IMR-90 (cell line): ENCODE results near the gene KIF3A. TPM values are rescaled to one million over a fixed set of nuclear protein-coding genes. Genes with fewer than 3 reads are reported as not detected.

Experiments used
- ATAC-seq: fragments of 200-7000 bp; cut with Tn5 transposase; 2 replicates; pipeline ENCODE4 v1.9.1; 2020; ENCODE audit warnings: low read depth, mild to moderate bottlenecking, moderate library complexity
- BruUV-seq: library from RNA; stranded (reverse); fragments of 400-500 nt; replicated peaks from 2 replicates; lab custom pipeline; 2021; lab: Mats Ljungman, UMichigan
- CTCF ChIA-PET: fragments of 300-600 bp; formaldehyde crosslinking; extraction: SDS; loops from one replicate; lab custom pipeline; 2021; ENCODE audit warnings: antibody characterized with exemption; lab: Yijun Ruan, JAX
- POLR2A ChIA-PET: fragments of 300-600 bp; sonication (Branson Sonifier 250); formaldehyde crosslinking; loops from one replicate; lab custom pipeline; 2022; ENCODE audit warnings: antibody characterized with exemption; ENCODE audit not compliant: unreplicated experiment; lab: Charles Lee
- DNase-seq: peaks from one replicate; pipeline ENCODE4 v3.0.0; 2013
- H2AFZ ChIP-seq: replicated peaks from 2 replicates; pipeline ENCODE3; 2013; ENCODE audit warnings: low read length, mild to moderate bottlenecking; ENCODE audit not compliant: poor library complexity
- H2AK5ac ChIP-seq: 2 replicates; pipeline ENCODE4 v1.6.1; 2013; ENCODE audit warnings: low read depth, low read length, inconsistent platforms
- H2AK9ac ChIP-seq: replicated peaks from 2 replicates; pipeline ENCODE3; 2013; ENCODE audit warnings: mild to moderate bottlenecking, low read depth, low read length, moderate library complexity; ENCODE audit not compliant: poor library complexity
- H2BK120ac ChIP-seq: 2 replicates; pipeline ENCODE4 v1.6.1; 2013; ENCODE audit warnings: low read depth, low read length, inconsistent platforms
- H2BK15ac ChIP-seq: 3 replicates; pipeline ENCODE4 v1.6.1; 2013; ENCODE audit warnings: low read depth, low read length, inconsistent platforms
- H2BK20ac ChIP-seq: 2 replicates; pipeline ENCODE4 v1.6.1; 2013; ENCODE audit warnings: low read depth, mild to moderate bottlenecking, inconsistent platforms, low read length, moderate library complexity
- H2BK5ac ChIP-seq: 2 replicates; pipeline ENCODE4 v1.6.1; 2013; ENCODE audit warnings: mild to moderate bottlenecking, low read depth, low read length, inconsistent platforms; ENCODE audit not compliant: poor library complexity, severe bottlenecking
- H3K14ac ChIP-seq: replicated peaks from 2 replicates; pipeline ENCODE4 v1.6.1; 2013; ENCODE audit warnings: low read depth, low read length, inconsistent platforms
- H3K18ac ChIP-seq: 2 replicates; pipeline ENCODE4 v1.6.1; 2013; ENCODE audit warnings: low read depth, low read length, control low read depth
- H3K23ac ChIP-seq: 2 replicates; pipeline ENCODE4 v1.6.1; 2013; ENCODE audit warnings: low read depth, low read length, inconsistent platforms
- H3K27ac ChIP-seq: 2 replicates; pipeline ENCODE4 v1.5.1; 2013; ENCODE audit warnings: mild to moderate bottlenecking, control low read depth, low read length; ENCODE audit not compliant: insufficient read depth
- H3K27me3 ChIP-seq: 2 replicates; pipeline ENCODE4 v1.6.1; 2013; ENCODE audit warnings: low read length; ENCODE audit not compliant: control insufficient read depth, insufficient read depth
- H3K36me3 ChIP-seq: 2 replicates; pipeline ENCODE4 v1.6.1; 2013; ENCODE audit warnings: low read length, mixed read lengths; ENCODE audit not compliant: control insufficient read depth, insufficient read depth
- H3K4ac ChIP-seq: 2 replicates; pipeline ENCODE4 v1.6.1; 2013; ENCODE audit warnings: low read depth, low read length, inconsistent platforms
- H3K4me1 ChIP-seq: 2 replicates; pipeline ENCODE4 v1.6.1; 2013; ENCODE audit warnings: low read length, mixed read lengths; ENCODE audit not compliant: control insufficient read depth, insufficient read depth
- H3K4me2 ChIP-seq: 2 replicates; pipeline ENCODE4 v1.6.1; 2013; ENCODE audit warnings: low read depth, mild to moderate bottlenecking, control low read depth, low read length, moderate library complexity
- H3K4me3 ChIP-seq: 2 replicates; pipeline ENCODE4 v1.5.1; 2013; ENCODE audit warnings: low read depth, mild to moderate bottlenecking, control low read depth, low read length, moderate library complexity; ENCODE audit not compliant: insufficient read depth
- H3K56ac ChIP-seq: 2 replicates; pipeline ENCODE4 v1.6.1; 2013; ENCODE audit warnings: low read length, inconsistent platforms; ENCODE audit not compliant: insufficient read depth; ENCODE audit errors: extremely low read depth
- H3K79me1 ChIP-seq, 2 experiments: 2 replicates each; pipeline ENCODE4 v1.6.1; 2013; ENCODE audit warnings: low read length in 2 of 2, inconsistent platforms in 1 of 2, low read depth in 1 of 2
- H3K9ac ChIP-seq: 2 replicates; pipeline ENCODE4 v1.6.1; 2013; ENCODE audit warnings: low read depth, low read length, control low read depth
- H3K9me1 ChIP-seq: 2 replicates; pipeline ENCODE4 v1.6.1; 2013; ENCODE audit warnings: low read length, inconsistent platforms; ENCODE audit not compliant: insufficient read depth
- H3K9me3 ChIP-seq: 2 replicates; pipeline ENCODE4 v1.6.1; 2013; ENCODE audit warnings: low read length; ENCODE audit not compliant: control insufficient read depth, insufficient read depth
- H4K20me1 ChIP-seq: 2 replicates; pipeline ENCODE4 v1.6.1; 2013; ENCODE audit warnings: low read length, inconsistent platforms; ENCODE audit not compliant: insufficient read depth
- H4K5ac ChIP-seq: 2 replicates; pipeline ENCODE4 v1.6.1; 2013; ENCODE audit warnings: mild to moderate bottlenecking, low read depth, low read length, control low read depth
- H4K8ac ChIP-seq, 2 experiments: 2 replicates each; pipeline ENCODE4 v1.6.1; 2013; ENCODE audit warnings: low read depth in 2 of 2, low read length in 2 of 2, control low read depth in 1 of 2, inconsistent platforms in 1 of 2
- H4K91ac ChIP-seq: 2 replicates; pipeline ENCODE4 v1.6.1; 2013; ENCODE audit warnings: low read depth, low read length, inconsistent platforms; ENCODE audit not compliant: insufficient read depth
- MAFK ChIP-seq: IDR thresholded peaks from 2 replicates; pipeline ENCODE4 v1.6.1; 2012; ENCODE audit warnings: low read depth, low read length, improper control_type of control experiment
- RCOR1 ChIP-seq: IDR thresholded peaks from 2 replicates; pipeline ENCODE4 v1.6.1; 2012; ENCODE audit warnings: mild to moderate bottlenecking, low read length, improper control_type of control experiment; ENCODE audit not compliant: insufficient replicate concordance
- WGBS, 2 experiments: methylation state at CpG; one replicate each; pipeline versions ENCODE4 v1.1.5 to v1.1.7; 2013; ENCODE audit warnings: missing lambda C conversion rate in 2 of 2; ENCODE audit not compliant: insufficient read length in 1 of 2; ENCODE audit errors: extremely low coverage in 2 of 2; 5-methylcytosine and 5-hydroxymethylcytosine counted together
- dilution Hi-C: fragments of 300-500 bp; cut with HindIII; formaldehyde crosslinking; loops from one replicate; pipeline ENCODE4 v1.14.3; 2018; ENCODE audit warnings: low sequenced_read_pairs; ENCODE audit not compliant: unreplicated experiment
- in situ Hi-C: fragments of 300-500 bp; cut with MboI; formaldehyde crosslinking; loops from 3 replicates; pipeline ENCODE4 v1.14.3; 2019; ENCODE audit warnings: low sequenced_read_pairs, inconsistent platforms, mixed read lengths
- intact Hi-C: fragments of 100-400 bp; cut with micrococcal nuclease; formaldehyde crosslinking; loops from 2 replicates; pipeline ENCODE4 v1.10.0; 2022
- polyA plus RNA-seq, 3 experiments: library from polyadenylated mRNA; depleted of rRNA; stranded (reverse); fragments of >200 nt; gene quantifications; 2 replicates each; pipeline ENCODE4 v1.2.3, GENCODE V29; 2012; ENCODE audit warnings: low replicate concordance in 1 of 3
- total RNA-seq: library from RNA; depleted of rRNA; stranded (reverse); fragments of >200 nt; gene quantifications from 2 replicates; pipeline ENCODE4 v1.2.3, GENCODE V29; 2012

KIF3A gene
- total and polyA plus RNA-seq, 2 of the 4 experiments (the other 2 are of a cell fraction), result 4.3 to 4.5 TPM

DNA sequence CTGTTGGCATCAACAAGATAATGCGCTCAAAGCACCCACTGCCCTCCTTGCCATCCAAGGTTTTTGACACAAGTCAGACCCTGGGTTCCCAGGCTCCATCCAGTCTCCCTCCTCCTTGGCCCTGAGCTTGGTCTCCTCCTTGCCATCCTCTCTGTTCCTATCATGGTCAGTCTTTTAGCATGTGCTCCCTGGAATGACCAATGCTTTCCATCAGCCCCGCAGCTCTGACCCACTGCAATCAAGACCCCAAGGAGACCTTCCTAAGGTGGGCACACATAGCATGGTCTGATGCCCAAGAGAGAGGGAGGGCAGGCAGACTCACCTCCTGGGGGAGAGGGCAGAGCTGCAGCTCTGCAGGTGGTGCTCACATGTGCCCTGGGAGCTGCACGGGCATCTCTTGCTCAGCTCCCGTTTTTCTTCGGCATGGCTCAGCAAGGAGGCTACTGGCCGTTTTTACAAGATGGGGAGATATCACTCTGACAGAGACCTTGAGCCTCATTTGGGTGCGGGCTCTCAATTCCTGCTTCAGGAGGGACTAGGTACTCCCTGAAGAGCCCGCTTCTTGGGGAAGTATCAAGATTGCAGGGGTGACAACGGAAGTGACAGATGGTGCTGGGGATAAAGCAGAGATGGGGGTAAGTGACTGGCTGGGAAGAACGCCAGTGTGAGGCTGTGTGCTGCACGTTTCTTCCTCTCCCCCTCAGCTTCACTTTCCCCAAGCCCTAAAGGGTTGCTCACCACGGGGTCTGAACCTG lies 36.4 kb upstream of the KIF3A start:
- CTCF ChIA-PET, result interaction anchor here (0.6 to 1.9 kb wide), 4 partner anchors 40 to 56 kb away, joined by 3 to 4 read pairs (median 3); no protein-coding TSS in a partner anchor
- no peak overlapping the region for H2BK15ac ChIP-seq

More for the DNA sequence above, 36.4 kb upstream of the KIF3A start:
- Histone ChIP-seq H3K79me1 (peaks cover 34 to 83% of the 10 kb centered on the region in 2 experiments), H3K4ac (no peak overlapping the region), H2BK5ac (no peak overlapping the region), H3K9me3 (no peaks in the 10 kb centered on the region), H4K20me1 (peaks cover 51% of the 10 kb centered on the region), H2BK120ac (no peak overlapping the region), H3K9ac (no peak overlapping the region), H3K36me3 (no peaks in the 10 kb centered on the region), H3K18ac (no peak overlapping the region), H4K5ac (no peak overlapping the region), H3K56ac (no peak overlapping the region), H3K27ac (no peak overlapping the region), H2AK5ac (0 out of 2 replicates have a peak overlapping the region, but pooled peaks have one; percentile 33), H3K9me1 (peaks cover 53% of the 10 kb centered on the region), H2BK20ac (no peak overlapping the region), H3K27me3 (no peaks in the 10 kb centered on the region), H2AFZ (peak overlapping the region; percentile 16), H2AK9ac (peak overlapping the region; percentile 47), H3K4me3 (no peak overlapping the region), H3K14ac (no peak overlapping the region), H4K91ac (no peak overlapping the region), H4K8ac (no peak overlapping the region), H3K23ac (no peak overlapping the region), H3K4me2 (no peak overlapping the region), H3K4me1 (peaks cover 19% of the 10 kb centered on the region)
- TF ChIP-seq RCOR1 (no peak), MAFK (no peak)
- intact Hi-C loops (no loop called here), dilution Hi-C loops (no loop called here), in situ Hi-C loops (no loop called here)
- 100% methylated on average over 1 of the region's 12 CpGs; no CpG with 5 or more reads in 1 of the 2 experiments for WGBS, 2 experiments
- DNase-seq, result no peak
- POLR2A ChIA-PET, result no interaction called here
- no peak for ATAC-seq
- no TSS peak for BruUV-seq
